Glomerular visceral epithelial cell (primary cell): ENCODE results near the gene BCAP31.
"Not testable (repeated sequence)": the region's sequence is repeated elsewhere in the genome, so short reads cannot be mapped to it uniquely, and the experiment has no call there.

Experiments used
- DNase-seq: peaks from one replicate; pipeline ENCODE4 v3.0.0-alpha.2; 2016; ENCODE audit errors: extremely low spot score

BCAP31 gene

DNA sequence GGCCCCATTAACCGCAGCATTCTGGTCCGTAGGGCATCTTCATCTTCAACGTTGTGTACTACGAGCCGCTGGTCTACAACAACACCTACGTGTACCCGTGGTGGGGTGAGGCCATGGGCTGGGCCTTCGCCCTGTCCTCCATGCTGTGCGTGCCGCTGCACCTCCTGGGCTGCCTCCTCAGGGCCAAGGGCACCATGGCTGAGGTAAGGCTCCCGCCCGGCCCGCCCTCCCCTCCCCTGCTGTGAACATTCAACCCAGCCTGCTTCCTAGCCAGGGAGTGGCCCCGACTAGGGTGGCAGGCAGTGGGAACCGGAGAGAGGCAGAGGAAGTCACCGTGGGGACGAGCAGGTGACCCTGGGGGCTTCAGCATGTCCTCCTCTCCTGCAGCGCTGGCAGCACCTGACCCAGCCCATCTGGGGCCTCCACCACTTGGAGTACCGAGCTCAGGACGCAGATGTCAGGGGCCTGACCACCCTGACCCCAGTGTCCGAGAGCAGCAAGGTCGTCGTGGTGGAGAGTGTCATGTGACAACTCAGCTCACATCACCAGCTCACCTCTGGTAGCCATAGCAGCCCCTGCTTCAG lies 29.4 kb downstream of the BCAP31 start:
- DNase-seq = no peak

DNA sequence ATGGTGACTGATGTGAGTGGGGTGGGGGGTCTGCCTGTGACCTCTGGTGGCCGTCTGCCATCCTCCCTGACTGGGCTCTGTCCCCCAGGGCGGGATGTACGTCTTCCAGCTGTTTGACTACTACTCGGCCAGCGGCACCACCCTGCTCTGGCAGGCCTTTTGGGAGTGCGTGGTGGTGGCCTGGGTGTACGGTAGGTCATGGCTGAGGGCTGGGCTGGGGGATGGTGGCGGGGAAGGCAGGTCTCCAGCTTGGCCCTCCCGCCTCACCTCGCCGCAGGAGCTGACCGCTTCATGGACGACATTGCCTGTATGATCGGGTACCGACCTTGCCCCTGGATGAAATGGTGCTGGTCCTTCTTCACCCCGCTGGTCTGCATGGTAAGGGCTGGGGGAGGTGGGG lies 29.9 kb downstream of the BCAP31 start:
- DNase-seq = not testable (repeated sequence)

DNA sequence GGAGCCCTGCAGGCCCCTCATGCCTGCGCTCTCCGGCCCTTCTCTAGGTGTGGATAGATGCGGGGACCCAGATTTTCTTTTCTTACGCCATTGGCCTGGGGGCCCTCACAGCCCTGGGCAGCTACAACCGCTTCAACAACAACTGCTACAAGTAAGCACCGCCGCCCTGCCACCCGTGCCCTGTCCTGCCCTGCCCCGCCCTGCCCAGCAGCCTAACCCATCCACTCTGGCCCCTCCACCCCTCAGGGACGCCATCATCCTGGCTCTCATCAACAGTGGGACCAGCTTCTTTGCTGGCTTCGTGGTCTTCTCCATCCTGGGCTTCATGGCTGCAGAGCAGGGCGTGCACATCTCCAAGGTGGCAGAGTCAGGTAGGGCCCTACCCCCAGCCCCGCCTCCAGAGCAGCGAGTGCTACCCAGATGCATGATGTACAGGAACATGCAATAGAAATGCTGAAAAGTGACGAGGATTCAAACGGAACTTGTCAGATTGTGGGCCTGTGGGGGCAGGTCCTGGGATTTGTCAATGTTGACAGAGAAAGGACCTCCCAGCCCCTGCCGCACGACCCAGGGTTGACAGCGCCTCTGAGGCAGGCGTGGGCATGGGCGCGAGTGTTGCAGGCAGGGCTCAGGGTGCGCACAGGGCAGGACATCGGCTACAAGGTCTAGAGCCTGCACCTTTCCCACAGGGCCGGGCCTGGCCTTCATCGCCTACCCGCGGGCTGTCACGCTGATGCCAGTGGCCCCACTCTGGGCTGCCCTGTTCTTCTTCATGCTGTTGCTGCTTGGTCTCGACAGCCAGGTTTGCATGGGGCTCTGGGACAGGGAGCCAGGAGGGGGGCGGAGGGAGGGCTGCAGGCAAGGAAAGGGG lies 30.7 kb downstream of the BCAP31 start:
- no peak for DNase-seq

DNA sequence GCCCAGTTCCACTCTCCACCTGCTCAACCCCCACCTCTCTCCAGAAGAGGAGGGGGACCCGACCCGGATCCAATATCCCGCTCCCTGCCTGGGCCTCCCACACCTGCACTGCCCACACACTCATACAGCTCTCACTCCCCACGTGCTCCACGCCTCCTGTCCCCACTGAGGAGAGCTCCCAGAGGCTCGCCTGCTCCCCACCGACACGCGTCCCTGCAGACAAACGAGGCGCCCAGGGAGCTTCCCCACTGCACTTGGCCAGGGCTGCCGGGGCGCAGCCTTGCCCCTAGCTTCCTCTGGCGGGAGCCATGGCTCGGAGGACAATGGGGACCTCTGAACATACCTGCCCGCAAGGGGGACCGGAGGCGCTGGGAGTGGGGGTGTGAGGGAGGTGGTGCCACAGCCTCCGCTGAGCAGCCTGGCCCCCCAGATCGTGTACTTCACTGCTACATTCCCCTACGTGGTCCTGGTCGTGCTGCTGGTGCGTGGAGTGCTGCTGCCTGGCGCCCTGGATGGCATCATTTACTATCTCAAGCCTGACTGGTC lies 31.5 kb downstream of the BCAP31 start:
- DNase-seq = no peak

DNA sequence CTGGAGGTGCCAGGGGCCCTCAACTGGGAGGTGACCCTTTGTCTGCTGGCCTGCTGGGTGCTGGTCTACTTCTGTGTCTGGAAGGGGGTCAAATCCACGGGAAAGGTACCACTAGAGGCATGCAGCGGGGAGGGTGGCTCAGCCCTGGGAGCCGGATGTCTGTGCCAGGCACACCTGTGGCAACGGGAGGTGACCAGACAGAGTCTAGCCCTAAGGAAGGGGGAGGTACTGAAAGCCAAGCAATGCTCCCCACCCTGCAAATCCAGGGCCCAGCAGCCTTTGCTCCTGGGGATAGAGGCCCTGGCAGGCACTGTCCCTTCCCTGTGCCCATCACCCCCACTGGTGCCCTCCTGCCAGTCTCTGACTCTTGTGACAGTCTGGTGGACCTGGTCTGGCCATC lies 32.2 kb downstream of the BCAP31 start:
- no peak for DNase-seq

DNA sequence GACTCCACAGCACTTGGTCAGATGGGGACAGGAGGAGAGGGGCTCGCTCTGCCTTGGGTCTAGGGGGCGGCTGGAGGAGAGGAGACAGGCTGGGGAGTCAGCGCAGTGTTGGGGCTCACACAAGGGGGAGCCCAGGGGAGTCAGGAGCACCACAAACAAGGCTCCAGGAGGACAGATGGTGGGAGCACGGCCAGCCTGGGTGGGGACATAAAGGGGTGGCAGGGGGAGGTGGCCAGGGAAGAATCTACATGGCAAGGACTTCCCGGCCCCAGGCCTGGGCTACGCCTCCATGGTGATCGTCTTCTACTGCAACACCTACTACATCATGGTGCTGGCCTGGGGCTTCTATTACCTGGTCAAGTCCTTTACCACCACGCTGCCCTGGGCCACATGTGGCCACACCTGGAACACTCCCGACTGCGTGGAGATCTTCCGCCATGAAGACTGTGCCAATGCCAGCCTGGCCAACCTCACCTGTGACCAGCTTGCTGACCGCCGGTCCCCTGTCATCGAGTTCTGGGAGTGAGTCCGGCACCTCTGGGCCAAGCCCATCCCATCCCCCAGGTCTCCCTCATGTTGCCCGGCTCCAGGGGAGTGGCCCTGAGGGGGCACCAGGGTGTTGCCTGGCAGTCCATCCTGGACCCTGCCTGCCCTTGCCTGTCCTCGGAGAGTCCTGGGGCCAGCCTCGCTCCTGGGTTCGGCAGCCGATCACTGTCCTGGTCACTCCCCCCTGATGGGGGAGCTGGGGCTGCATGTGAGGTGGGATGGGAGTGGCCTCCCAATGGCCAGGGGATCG lies 33.0 kb downstream of the BCAP31 start:
- DNase-seq = not testable (repeated sequence)

DNA sequence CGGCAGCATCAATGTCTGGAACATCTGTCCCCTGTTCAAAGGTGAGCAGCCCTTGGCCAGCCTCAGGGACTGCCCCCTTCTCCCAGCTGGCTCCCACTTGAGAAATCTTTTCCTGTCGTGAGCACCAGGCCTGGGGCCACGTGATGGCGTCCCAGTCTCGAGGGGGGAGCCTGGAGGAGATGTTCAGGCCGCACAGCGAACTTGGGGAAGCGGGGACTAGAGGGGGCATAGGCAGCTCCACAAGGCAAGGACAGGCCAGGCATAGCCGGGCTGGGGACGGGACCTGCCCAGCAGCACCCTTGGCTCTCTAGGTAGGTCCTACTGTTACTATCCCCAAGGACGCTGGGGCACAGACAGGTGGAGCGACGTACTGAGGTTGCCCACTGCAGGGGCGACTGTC lies 33.7 kb downstream of the BCAP31 start:
- DNase-seq = no peak

DNA sequence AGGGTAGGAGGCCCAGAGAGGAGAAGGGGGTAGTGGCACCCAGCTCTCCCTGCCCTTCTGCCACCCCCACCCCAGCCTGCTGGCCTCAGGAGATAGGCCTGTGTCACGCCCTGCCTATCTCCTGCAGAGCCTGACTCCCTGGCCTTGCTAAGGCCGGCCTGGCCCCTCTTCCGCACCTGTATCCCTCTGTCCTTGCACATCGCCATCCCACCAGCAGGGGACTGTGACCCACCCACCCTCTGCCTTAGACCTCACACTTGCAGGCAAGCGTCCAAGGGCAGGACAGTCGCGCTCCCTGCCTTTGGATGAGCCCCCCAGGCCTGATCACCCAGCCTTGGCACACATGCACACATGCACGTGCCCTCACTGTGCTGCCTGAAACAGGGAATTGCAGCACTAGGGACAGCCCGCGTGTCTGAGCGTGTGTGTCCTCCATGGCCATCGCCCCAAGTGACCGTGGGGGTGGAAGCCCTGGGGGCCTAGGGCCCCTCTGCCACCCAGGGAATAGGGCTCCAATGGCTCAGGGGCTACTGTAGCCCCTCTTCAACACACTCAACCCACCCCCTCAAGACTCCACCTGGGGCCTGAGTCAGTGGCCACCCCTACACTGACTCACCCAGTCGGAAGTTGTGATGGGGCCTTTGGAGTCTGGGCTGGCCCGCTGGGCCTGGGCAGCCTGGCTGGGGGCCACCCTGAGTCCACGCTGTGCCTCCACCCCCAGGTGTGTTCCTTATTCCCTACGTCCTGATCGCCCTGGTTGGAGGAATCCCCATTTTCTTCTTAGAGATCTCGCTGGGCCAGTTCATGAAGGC lies 34.3 kb downstream of the BCAP31 start:
- peak; percentile 40 for DNase-seq

DNA sequence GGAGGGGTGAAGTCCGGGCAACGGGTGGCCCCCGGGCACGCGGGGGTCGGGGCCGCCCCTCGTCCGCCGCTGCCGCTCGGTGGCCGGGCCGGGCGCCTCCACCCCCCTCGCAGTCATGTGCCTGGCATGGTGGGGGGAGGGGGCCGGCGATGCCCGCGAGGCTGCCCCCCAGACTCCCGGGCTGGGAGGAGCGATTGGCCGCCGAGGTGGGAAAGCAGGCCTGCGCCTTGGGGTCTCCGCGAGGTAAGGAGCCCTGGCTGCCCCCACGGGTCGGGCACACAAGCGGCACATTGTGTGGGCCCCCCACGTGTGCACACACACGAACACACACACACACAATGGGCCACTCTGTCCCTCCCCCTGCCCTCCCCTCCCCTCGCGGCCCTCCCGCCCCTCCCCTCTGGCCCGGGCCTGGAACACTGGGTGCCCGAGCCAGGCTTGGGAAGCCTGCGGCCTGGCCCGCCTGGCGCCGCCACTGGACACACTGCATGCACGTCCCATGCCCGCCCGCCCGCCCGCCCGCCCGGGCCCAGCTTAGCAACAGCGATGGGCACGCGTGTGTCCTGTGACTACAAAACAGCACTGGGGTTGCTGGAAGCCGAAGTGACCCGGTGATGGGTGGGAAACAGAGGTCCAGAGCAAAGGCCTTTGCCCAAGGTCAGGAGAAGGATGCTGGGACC lies 35.1 kb downstream of the BCAP31 start:
- peak; percentile 49 for DNase-seq

DNA sequence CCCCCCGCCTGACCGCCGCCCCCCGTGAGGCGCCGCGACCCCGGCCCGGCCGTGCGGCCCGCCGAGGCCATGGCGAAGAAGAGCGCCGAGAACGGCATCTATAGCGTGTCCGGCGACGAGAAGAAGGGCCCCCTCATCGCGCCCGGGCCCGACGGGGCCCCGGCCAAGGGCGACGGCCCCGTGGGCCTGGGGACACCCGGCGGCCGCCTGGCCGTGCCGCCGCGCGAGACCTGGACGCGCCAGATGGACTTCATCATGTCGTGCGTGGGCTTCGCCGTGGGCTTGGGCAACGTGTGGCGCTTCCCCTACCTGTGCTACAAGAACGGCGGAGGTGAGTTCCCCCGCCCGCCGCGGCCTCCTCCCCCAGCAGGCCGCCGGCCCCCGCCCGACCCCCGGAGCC lies 35.7 kb downstream of the BCAP31 start:
- DNase-seq = no peak

DNA sequence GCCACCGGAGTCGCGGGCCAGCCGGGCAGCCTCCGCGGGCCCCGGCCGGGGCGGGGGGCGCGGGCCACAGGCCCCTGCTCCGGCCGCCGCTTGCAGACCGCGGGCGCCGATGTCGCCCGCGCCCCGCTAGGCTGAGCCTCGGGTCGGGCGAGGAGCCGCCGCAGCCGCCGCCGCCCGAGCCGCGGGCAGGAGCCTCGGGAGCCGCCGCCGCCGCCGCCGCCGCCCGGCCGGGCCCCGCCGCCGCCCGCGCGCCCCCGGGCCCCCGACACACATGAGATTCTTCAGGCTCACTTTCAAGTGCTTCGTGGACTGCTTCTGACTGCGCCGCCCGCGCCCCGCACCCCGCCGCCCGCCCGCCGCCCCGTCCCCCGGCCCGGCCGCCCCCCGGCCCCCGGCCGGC lies 36.1 kb downstream of the BCAP31 start:
- no peak for DNase-seq

DNA sequence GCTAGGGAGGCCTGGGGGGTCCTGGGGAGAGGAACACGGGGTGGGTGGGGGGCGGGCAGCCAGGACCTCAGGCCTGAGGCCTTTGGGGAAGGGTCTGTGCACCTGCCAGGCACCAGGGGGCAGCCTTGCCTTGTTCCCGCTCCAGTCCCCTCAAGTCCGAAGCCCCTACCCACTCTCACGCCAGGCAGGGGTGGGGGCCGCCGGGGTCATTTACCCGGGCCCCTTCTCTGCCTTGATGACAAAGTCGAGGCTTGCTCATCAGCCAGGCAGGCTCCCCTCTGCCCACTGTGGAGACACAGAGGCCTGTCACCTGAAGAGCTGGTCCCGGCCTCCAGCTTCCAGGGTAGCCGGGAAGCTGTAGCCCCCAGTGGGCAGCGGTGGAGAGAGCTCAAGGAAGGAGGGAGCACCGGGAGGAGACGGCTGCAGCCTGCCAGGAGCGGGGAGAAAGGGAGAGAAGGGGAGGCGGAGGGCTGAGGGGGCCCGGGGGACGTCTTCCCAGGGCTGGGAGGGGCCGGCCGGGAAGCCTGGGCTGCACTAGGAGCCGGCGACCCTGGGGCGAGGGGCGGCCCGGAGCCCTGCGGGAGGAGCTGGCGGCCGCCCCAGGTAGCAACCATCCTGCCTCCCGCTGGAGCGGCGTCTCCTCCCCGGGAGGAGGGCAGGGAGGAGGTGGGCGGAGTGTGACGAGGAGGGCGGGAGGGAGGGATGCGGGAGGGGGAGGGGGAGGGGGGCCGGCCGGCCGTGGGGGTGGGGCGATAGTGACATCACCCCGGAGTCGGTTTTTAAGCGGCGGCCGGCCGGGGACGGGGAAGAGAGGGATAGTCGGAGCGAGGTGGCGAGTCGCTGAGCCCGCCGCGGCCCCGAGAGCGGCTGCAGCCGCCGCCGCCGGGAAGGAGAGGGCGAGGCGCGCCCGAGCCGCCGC lies 36.8 kb downstream of the BCAP31 start, which contains the start of gene SLC6A8:
Gene SLC6A8 (plus strand): TSS at position 806 of the 919 bp plus-strand sequence. CDS start 649 bp downstream, outside the sequence.
- DNase-seq = peak; percentile 77

DNA sequence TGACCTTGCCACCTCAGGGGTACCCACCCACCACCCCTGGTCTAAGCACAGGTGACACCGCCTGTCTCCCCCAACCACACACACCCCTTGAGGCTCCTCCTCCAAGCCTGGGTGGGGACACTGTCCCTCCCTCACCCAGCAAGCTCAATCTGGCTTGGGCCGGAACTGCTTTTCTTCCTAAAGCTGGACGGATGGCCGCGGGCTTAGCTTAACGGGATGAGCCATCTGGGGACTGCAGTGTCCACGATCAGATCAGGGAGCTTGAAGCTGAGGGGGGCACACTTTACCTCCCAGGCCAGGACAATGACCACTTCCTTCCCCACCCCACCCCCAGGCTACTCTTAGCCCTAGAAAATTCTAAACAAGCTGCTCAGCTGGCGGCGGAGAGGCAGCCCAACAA lies 37.5 kb downstream of the BCAP31 start:
- no peak for DNase-seq

DNA sequence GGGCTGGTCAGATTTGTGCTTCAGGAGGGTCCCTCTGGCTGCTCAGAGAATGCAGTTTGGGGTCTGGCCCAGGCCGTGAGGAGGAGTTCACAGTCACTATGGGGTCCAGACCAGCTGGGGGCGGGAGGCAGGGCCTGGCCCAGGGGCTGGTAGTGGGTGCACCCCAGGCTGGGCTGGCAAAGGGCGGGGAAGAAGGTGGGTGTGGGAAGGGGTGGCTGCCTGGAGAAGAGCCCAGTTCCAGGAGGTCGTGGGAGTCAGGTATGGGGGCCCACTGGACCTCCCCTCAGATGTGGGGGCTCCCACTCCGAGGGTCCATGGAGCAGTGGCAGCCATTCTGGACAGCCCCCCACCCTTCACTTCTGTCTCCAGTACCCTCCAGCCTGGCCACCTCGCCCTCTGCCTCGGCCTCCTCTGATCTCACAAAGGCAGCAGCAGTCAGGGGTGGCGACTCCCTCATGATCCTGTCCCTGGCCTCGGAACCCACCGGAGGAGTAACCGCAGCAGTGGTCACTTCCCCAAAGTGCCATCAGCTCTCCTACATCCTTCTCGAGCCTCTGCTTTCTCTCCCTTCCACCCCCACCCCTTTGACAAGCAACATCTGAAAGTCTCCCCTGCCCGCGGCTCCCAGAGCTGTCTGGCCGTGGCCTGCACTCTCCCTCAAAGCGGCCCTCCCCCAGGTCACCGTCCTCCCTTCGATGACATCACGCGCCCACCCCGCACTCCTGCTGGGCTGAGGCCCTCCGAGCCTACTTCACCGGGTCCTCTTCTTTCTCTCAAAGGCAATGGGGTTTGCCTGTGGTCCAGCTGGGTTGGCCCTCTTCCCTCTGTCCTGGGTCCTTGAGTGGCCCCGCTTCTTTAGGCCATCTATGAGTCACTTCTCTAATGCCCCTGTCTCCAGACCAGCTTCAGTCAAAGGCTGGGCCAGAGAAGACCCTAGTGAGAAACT lies 38.2 kb downstream of the BCAP31 start:
- DNase-seq = no peak

DNA sequence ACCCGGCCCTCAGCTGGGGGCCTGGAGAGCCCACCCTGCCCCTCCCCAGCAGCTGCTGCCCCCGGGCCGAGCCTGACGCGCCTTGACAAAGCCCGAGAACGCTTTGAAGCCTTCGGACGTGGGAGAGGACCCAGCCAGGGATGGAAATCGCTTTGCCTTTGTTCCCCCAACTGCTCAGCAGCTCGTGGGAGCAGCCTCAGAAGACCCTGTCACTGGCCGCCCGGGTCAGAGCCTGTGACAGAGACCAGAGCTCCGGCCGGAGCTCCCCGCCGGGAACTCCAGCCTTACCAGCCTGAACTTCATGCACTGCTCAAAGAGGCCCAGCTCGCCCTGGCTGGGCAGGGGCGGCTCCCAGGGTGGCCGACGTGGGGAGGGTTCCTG lies 39.0 kb downstream of the BCAP31 start:
- DNase-seq = no peak

DNA sequence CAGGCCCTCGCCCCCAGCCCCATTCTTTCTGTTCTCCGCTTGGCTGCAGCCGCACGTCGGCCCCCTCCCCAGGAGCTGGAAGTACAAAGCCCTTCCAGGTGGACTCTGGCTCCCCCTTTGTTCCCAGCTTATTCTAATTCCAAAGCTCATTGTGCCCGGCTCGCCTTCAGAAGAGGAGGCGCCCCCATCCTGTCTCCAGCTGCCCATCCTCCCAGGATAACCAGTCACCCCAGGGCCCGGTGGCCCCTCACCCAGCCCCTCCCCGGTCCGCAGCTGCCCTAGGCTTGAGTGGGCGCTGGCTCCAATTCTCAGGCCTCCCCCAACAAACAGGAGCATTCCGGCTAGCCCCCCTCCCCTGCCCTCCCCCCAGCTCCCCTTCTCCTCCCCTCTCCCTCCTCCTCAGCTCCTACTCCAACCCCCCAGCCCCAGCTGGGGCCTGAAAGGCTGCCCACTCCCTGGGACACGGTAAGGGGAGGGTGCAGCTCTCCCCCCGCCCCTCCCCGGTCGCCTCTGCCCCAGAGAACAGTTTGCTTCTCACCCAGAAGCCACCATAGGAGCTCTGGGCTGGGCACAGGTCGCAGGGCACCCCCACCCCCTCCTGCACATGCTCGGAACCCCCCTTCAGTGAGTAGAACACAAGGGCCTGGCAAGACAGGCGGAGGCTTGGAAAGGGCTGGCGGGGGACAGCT lies 39.6 kb downstream of the BCAP31 start:
- no peak for DNase-seq

DNA sequence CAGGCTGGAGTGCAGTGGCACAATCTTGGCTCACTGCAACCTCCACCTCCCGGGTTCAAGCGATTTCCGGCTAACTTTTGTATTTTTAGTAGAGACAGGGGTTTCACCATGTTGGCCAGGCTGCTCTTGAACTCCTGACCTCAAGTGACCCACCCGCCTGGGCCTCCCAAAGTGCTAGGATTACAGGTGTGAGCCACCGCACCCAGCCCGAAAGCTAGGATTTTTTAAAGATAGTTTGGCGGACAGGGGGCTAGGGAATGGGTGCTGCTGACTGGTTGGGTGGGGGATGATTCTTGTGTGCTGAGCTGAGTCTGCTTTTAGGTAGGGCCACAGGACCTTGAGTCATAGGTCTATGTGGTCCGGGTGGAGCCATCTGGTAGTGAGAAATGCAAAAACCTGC lies 40.7 kb downstream of the BCAP31 start:
- not testable (repeated sequence) for DNase-seq

DNA sequence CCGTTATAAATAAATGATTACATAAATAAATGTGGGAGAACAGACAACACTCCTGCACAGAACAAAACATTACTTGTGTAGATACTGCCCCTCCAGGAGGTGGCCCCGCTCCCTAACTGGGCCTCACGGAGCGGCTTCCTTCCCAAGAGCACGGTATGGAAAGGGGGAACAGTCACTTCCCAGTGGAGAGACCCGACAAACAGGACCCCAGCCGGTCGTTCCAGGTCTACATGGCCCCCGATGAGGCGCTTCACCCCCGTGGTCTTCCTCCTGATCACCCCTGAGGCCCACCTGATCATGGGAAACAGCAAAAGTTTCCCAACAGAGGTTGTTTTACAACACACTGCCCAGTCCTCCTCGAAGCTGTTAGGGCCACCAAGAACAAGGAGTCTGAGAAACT lies 43.0 kb downstream of the BCAP31 start:
- no peak for DNase-seq
